ENCODE data around the gene BEX3.
A peak's percentile ranks its signal among the peaks of the same experiment; 100 is the strongest.
"Not testable (repeated sequence)": the region's sequence is repeated elsewhere in the genome, so short reads cannot be mapped to it uniquely, and the experiment has no call there.

Gene BEX3

DNA sequence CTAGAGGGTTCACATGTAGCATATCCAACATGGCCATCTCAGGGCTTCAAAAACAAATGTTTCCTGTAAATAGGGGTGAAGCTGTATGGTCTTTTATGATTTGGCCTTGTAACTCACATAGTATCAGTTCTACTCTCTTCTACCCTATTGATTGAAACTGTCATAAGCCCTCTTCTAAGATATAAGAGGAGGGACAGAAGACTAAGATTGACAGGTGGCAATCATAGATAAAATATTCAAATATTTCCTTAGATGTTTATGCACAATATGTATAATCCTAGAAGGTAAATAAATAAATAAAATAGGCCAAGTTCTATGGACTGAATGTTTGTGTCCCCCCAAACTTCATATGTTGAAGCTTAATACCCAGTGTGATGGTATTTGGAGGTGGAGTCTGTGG is 6.9 kb upstream of the BEX3 start:
- Histone ChIP-seq H3K36me3 (no peaks in the 10 kb centered on the region), H3K4me1 (peaks cover 0 to 13% (median 0%) of the 10 kb centered on the region in 10 experiments; a peak in 4 of 20 replicates), H3K9ac (no peak overlapping the region), H3K27me3 (peaks cover 0 to 12% (median 0%) of the 10 kb centered on the region in 11 experiments; a peak in 4 of 22 replicates), H3K4me2 (no peak overlapping the region), H3K27ac (no peak overlapping the region), H3K4me3 (no peak overlapping the region), H3K9me3 (replicated peaks in 1 of 11) (no peaks in the 10 kb centered on the region; a peak in 1 of 22 replicates), H4K20me1 (no peaks in the 10 kb centered on the region)
- no peak for TF ChIP-seq Cebpa-rat (IDR thresholded peaks at IDR 0.05)

DNA sequence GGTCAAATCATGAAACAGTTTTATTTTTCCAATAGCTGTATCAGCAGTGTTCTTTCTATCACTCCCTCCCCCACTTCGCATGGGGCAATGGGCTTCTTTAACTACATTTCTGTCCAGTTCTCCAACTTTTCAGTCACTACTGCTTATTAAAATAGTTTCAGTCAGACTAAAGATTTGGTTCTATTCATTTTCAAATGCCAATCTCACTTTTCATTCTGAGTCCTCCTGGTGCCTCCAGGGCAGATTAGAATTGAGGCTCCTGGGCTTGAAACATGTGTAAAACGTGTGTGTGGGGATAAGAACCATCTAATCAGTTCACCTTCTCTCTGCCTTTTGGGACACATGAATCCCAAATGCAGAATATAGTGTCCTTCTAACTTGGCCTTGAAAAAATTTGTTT is 3.5 kb upstream of the BEX3 start:
- H3K4me2 ChIP-seq = no peak overlapping the region
- no peak overlapping the region for H3K27ac ChIP-seq
- H3K36me3 ChIP-seq = no peaks in the 10 kb centered on the region
- H3K9ac ChIP-seq = no peak overlapping the region
- no peaks in the 10 kb centered on the region for H4K20me1 ChIP-seq
- H3K4me1 ChIP-seq = peaks cover 0 to 7% (median 5%) of the 10 kb centered on the region in 10 experiments; a peak in 7 of 20 replicates
- no peak overlapping the region for H3K4me3 ChIP-seq
- H3K9me3 ChIP-seq (replicated peaks in 1 of 11) = peaks cover 0 to 8% (median 0%) of the 10 kb centered on the region in 11 experiments; a peak in 7 of 22 replicates
- TF ChIP-seq Cebpa-rat (IDR thresholded peaks at IDR 0.05) = no peak
- peaks cover 0 to 8% (median 0%) of the 10 kb centered on the region in 11 experiments; a peak in 3 of 22 replicates for H3K27me3 ChIP-seq

DNA sequence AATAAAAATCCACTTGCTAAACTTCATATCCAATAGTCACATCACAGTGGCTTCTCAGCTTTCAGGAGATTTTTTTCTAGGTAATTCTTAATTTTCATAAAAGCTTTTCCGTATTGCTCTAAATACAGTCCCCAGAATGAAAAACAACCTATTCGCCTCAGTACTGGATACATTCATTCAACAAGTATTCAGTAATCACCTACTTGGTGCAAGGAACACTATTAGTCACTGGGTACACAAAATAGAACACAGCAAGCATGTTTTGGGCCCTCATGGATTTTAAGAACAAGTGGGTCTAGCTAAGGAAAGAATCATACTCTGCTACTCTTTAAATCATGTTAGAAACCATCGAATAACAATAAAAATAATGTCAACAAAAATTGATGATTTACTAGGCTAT is 2.8 kb upstream of the BEX3 start:
- no peak for TF ChIP-seq Cebpa-rat (IDR thresholded peaks at IDR 0.05)
- H3K36me3 ChIP-seq = no peaks in the 10 kb centered on the region
- peaks cover 0 to 8% (median 0%) of the 10 kb centered on the region in 11 experiments; a peak in 7 of 22 replicates for H3K9me3 ChIP-seq (replicated peaks in 1 of 11)
- H3K4me2 ChIP-seq = no peak overlapping the region
- H3K27ac ChIP-seq = no peak overlapping the region
- no peak overlapping the region for H3K4me3 ChIP-seq
- H3K27me3 ChIP-seq = peaks cover 0 to 8% (median 0%) of the 10 kb centered on the region in 11 experiments; a peak in 3 of 22 replicates
- H3K4me1 ChIP-seq = peaks cover 0 to 10% (median 5%) of the 10 kb centered on the region in 10 experiments; a peak in 8 of 20 replicates
- H3K9ac ChIP-seq = no peak overlapping the region
- no peaks in the 10 kb centered on the region for H4K20me1 ChIP-seq

- peaks cover 0 to 16% (median 5%) of the 10 kb centered on the region in 10 experiments; a peak in 8 of 20 replicates for H3K4me1 ChIP-seq
- H3K36me3 ChIP-seq = no peaks in the 10 kb centered on the region
- H3K9ac ChIP-seq = peak overlapping the region; percentile 37 to 81 (median 65); a peak in 17 of 22 replicates
- peak overlapping the region; percentile 53 to 76 (median 70) for H3K4me3 ChIP-seq
- H3K27ac ChIP-seq = peak overlapping the region in 7 of 11 experiments; percentile 19 to 80 (median 24); a peak in 10 of 22 replicates
- peaks cover 0 to 8% (median 0%) of the 10 kb centered on the region in 11 experiments; a peak in 9 of 22 replicates for H3K9me3 ChIP-seq (replicated peaks in 1 of 11)
- no peak for TF ChIP-seq Cebpa-rat (IDR thresholded peaks at IDR 0.05)
- no peaks in the 10 kb centered on the region for H4K20me1 ChIP-seq
- H3K4me2 ChIP-seq = peak overlapping the region; percentile 50 to 81 (median 60)
- peaks cover 0 to 3% (median 0%) of the 10 kb centered on the region in 11 experiments; a peak in 1 of 22 replicates for H3K27me3 ChIP-seq
Observed at GRCh38 chrX:103376979-103377324, 614 bp downstream of the BEX3 start.

DNA sequence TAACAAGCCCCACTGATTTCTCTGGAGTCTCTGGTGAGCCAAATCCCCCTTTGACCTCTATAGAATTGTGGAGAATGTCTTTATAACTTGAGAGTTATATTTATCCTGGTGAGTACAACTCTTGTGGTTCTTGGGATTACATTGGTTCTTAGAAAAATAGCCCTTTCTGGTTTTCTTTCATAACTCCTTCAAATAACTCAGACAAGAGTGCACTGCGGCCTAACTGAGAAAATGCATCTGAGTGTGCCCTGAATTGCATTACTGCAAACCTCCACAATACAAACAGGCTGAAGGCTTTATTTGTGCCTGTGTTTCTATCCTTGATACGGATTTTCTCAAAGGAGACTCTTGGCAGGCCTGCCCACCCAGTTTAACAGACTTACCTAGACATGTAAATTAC is 2.7 kb downstream of the BEX3 start:
- H3K27ac ChIP-seq = no peak overlapping the region
- TF ChIP-seq Cebpa-rat (IDR thresholded peaks at IDR 0.05) = no peak
- H4K20me1 ChIP-seq = no peaks in the 10 kb centered on the region
- peaks cover 0 to 16% (median 5%) of the 10 kb centered on the region in 10 experiments; a peak in 8 of 20 replicates for H3K4me1 ChIP-seq
- H3K4me3 ChIP-seq = no peak overlapping the region
- H3K27me3 ChIP-seq = no peaks in the 10 kb centered on the region
- no peak overlapping the region for H3K9ac ChIP-seq
- 0 out of 22 replicates have a peak overlapping the region, but pooled peaks of 1 of the 11 experiments have one; percentile 0 for H3K4me2 ChIP-seq
- H3K36me3 ChIP-seq = no peaks in the 10 kb centered on the region
- peaks cover 0 to 10% (median 0%) of the 10 kb centered on the region in 11 experiments; a peak in 9 of 22 replicates for H3K9me3 ChIP-seq (replicated peaks in 1 of 11)

- Histone ChIP-seq H3K27ac (no peak overlapping the region), H3K4me3 (no peak overlapping the region)
Observed at GRCh38 chrX:103382877-103383276, 6.5 kb downstream of the BEX3 start.

GRCh38 chrX:103384672-103385071 is 8.3 kb downstream of the BEX3 start:
- Histone ChIP-seq H3K9ac (no peak overlapping the region), H3K9me3 (replicated peaks in 1 of 11) (peaks cover 0 to 10% (median 0%) of the 10 kb centered on the region in 11 experiments; a peak in 3 of 22 replicates), H3K4me1 (no peaks in the 10 kb centered on the region), H3K27me3 (peaks cover 0 to 22% (median 5%) of the 10 kb centered on the region in 11 experiments; a peak in 8 of 22 replicates), H3K4me3 (no peak overlapping the region), H3K27ac (no peak overlapping the region), H3K4me2 (no peak overlapping the region), H4K20me1 (no peaks in the 10 kb centered on the region), H3K36me3 (no peaks in the 10 kb centered on the region)
- no peak for TF ChIP-seq Cebpa-rat (IDR thresholded peaks at IDR 0.05)

More at GRCh38 chrX:103382877-103383276, 6.5 kb downstream of the BEX3 start:
- Histone ChIP-seq H3K36me3 (no peaks in the 10 kb centered on the region), H3K27me3 (peaks cover 0 to 13% (median 0%) of the 10 kb centered on the region in 11 experiments; a peak in 7 of 22 replicates), H3K9me3 (replicated peaks in 1 of 11) (peaks cover 0 to 10% (median 0%) of the 10 kb centered on the region in 11 experiments; a peak in 3 of 22 replicates), H3K4me1 (peaks cover 0 to 13% (median 0%) of the 10 kb centered on the region in 10 experiments; a peak in 3 of 20 replicates), H3K9ac (no peak overlapping the region), H4K20me1 (no peaks in the 10 kb centered on the region), H3K4me2 (no peak overlapping the region)
- no peak for TF ChIP-seq Cebpa-rat (IDR thresholded peaks at IDR 0.05)

GRCh38 chrX:103385283-103385830 is 9.0 kb downstream of the BEX3 start:
- not testable (repeated sequence) for H3K9ac ChIP-seq, H3K36me3 ChIP-seq

DNA sequence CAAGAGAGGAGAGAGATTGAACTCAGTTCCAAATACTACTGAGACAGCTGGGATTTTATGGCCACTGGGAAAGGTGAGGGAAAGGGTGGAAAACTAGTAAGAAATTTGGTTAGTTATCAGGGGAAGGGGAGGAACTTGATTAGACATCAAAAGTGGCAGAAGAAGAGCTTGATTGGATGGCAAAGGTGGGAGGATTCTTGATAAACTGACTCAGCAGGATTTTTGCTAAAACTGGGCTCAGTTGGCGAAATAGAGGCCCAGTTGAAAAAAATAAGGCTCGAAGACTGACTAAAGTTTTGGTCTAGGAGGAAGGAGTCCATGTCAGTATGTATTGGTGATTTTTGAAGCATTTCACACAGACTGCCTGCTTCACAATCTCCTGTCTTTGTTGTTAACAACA is 10.0 kb downstream of the BEX3 start:
- Histone ChIP-seq H3K36me3 (no peaks in the 10 kb centered on the region), H3K4me3 (no peak overlapping the region), H3K27me3 (peaks cover 0 to 22% (median 5%) of the 10 kb centered on the region in 11 experiments; a peak in 8 of 22 replicates), H4K20me1 (no peaks in the 10 kb centered on the region), H3K9ac (no peak overlapping the region), H3K9me3 (replicated peaks in 1 of 11) (peaks cover 0 to 10% (median 0%) of the 10 kb centered on the region in 11 experiments; a peak in 3 of 22 replicates), H3K27ac (no peak overlapping the region), H3K4me1 (no peaks in the 10 kb centered on the region), H3K4me2 (no peak overlapping the region)
- TF ChIP-seq Cebpa-rat (IDR thresholded peaks at IDR 0.05) = no peak

More at GRCh38 chrX:103385283-103385830, 9.0 kb downstream of the BEX3 start:
- peaks cover 0 to 22% (median 5%) of the 10 kb centered on the region in 11 experiments; a peak in 8 of 22 replicates for H3K27me3 ChIP-seq
- not testable (repeated sequence) for H3K4me3 ChIP-seq; H3K4me2 ChIP-seq; H3K27ac ChIP-seq; H4K20me1 ChIP-seq; H3K9me3 ChIP-seq (replicated peaks in 1 of 11); H3K4me1 ChIP-seq

Data from BLaER1 treated with 17β-estradiol and CSF1 and Interleukin-3, amounts not matched to agents 10 nM and 100 nM (cell line).